ENCODE results near the gene GRM8. TPM values are rescaled to one million over a fixed set of nuclear protein-coding genes. Genes with fewer than 3 reads are reported as not detected.

The GRM8 gene
- total RNA-seq, 4 donors from 2014 or later, result 0.57 TPM; not detected in 3

- no peaks in the 10 kb centered on the region for H3K9me3 ChIP-seq
- H3K4me3 ChIP-seq, result no peak overlapping the region
- intact Hi-C loops (cut with DNase I), result no loop called here
- no peaks in the 10 kb centered on the region for H3K4me1 ChIP-seq
- no peaks in the 10 kb centered on the region for H3K27me3 ChIP-seq
- H3K36me3 ChIP-seq, result no peaks in the 10 kb centered on the region
- no peak overlapping the region for H3K27ac ChIP-seq
- WGBS, 2 donors, result 28 to 38% methylated on average over 2 of the region's 2 CpGs
- DNase-seq, result no peak
- TF ChIP-seq, protein P1, sequence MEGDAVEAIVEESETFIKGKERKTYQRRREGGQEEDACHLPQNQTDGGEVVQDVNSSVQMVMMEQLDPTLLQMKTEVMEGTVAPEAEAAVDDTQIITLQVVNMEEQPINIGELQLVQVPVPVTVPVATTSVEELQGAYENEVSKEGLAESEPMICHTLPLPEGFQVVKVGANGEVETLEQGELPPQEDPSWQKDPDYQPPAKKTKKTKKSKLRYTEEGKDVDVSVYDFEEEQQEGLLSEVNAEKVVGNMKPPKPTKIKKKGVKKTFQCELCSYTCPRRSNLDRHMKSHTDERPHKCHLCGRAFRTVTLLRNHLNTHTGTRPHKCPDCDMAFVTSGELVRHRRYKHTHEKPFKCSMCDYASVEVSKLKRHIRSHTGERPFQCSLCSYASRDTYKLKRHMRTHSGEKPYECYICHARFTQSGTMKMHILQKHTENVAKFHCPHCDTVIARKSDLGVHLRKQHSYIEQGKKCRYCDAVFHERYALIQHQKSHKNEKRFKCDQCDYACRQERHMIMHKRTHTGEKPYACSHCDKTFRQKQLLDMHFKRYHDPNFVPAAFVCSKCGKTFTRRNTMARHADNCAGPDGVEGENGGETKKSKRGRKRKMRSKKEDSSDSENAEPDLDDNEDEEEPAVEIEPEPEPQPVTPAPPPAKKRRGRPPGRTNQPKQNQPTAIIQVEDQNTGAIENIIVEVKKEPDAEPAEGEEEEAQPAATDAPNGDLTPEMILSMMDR (IDR thresholded peaks at IDR 0.05), result no peak
- TF ChIP-seq POLR2A (IDR thresholded peaks at IDR 0.05), result no peak
Measured at GRCh38 chr7:126804604-126805003, 448.1 kb downstream of the GRM8 start.

DNA sequence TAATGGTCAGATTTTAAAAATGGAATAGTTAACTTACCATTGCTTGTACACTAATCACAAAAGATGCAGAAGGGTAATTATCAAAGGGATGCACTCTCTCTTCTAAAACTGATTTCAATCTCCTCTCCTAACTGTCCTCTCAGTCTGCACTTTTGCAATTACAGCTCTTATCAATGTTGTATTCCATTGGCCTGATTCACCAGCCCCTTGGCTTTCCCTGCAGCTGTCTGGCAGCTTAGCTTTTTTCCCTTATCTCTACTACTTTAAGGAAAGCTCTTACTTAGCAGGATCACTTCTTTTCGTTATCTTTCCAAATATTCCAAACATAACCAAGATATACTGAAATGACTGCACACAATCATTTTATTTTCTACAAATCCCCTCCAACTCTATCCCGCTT lies 448.8 kb downstream of the GRM8 start:
- no peak for DNase-seq
- H3K27ac ChIP-seq, result no peak overlapping the region
- H3K36me3 ChIP-seq, result no peaks in the 10 kb centered on the region
- H3K4me3 ChIP-seq, result no peak overlapping the region
- no peaks in the 10 kb centered on the region for H3K9me3 ChIP-seq
- no peak for TF ChIP-seq POLR2A (IDR thresholded peaks at IDR 0.05)
- TF ChIP-seq, protein P1 (IDR thresholded peaks at IDR 0.05), result no peak
- no peaks in the 10 kb centered on the region for H3K27me3 ChIP-seq
- no peaks in the 10 kb centered on the region for H3K4me1 ChIP-seq
- 39 to 45% methylated on average over 2 of the region's 2 CpGs for WGBS, 2 donors
- intact Hi-C loops (cut with DNase I), result no loop called here

DNA sequence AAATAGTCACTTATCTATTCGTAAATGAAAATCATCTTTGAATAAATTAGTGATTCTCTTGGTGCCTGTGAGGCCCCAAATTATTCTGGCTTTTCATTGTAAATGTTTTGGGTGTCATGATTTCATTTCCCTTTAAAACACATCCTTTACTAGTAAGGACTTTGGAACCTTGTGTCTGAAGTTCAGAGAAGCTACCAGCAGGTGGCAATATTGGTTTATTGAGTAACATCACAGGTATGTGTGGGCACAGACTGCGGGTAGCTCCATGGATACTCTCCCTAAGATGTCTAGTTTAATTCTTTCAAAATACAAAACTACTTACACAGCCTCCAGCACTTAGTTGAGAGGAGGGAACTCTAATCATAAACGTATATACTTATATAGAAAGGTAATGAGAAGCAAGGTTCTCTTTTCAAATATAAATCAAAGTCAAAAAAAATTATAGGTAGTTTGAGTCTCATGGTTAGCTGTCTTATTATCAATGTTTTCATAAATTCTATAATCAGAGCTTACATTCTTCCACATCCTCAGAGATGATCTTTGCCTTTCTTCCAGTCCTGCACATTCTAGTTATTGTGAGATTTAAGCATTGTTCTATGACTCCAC lies 449.6 kb downstream of the GRM8 start:
- no peak overlapping the region for H3K4me3 ChIP-seq
- H3K27ac ChIP-seq, result no peak overlapping the region
- DNase-seq, result no peak
- intact Hi-C loops (cut with DNase I), result no loop called here
- no peak for TF ChIP-seq POLR2A (IDR thresholded peaks at IDR 0.05)
- TF ChIP-seq, protein P1 (IDR thresholded peaks at IDR 0.05), result peak in 5 of 6 experiments; percentile 35 to 61 (median 42)
- H3K9me3 ChIP-seq, result no peaks in the 10 kb centered on the region
- WGBS, 2 donors, result 11 to 12% methylated on average over 3 of the region's 3 CpGs
- H3K4me1 ChIP-seq, result no peaks in the 10 kb centered on the region
- no peaks in the 10 kb centered on the region for H3K27me3 ChIP-seq
- no peaks in the 10 kb centered on the region for H3K36me3 ChIP-seq

DNA sequence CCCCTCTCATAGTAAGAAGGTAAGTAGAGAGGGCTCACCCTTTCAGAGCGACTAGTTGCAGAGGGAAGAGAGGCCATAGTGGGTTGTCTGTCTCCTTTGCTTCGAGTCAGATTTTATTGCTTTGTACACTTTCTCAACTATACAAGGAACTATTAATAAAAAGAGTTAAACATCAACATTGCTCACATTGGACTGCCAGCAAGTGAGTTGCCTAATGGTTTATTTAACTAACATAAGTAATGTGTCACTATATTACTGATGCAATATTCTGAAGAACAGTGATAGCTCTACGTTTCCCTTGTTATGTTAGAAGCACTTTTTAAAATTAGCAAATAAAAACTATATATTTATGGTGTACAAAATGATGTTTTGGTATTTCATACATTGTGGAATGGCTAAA lies 451.0 kb downstream of the GRM8 start:
- H3K4me1 ChIP-seq, result no peaks in the 10 kb centered on the region
- TF ChIP-seq, protein P1 (IDR thresholded peaks at IDR 0.05), result no peak
- no peak for TF ChIP-seq POLR2A (IDR thresholded peaks at IDR 0.05)
- H3K27ac ChIP-seq, result no peak overlapping the region
- no peak overlapping the region for H3K4me3 ChIP-seq
- no peaks in the 10 kb centered on the region for H3K27me3 ChIP-seq
- H3K36me3 ChIP-seq, result no peaks in the 10 kb centered on the region
- WGBS, 2 donors, result 57 to 58% methylated on average over 3 of the region's 3 CpGs
- intact Hi-C loops (cut with DNase I), result no loop called here
- H3K9me3 ChIP-seq, result no peaks in the 10 kb centered on the region
- no peak for DNase-seq

DNA sequence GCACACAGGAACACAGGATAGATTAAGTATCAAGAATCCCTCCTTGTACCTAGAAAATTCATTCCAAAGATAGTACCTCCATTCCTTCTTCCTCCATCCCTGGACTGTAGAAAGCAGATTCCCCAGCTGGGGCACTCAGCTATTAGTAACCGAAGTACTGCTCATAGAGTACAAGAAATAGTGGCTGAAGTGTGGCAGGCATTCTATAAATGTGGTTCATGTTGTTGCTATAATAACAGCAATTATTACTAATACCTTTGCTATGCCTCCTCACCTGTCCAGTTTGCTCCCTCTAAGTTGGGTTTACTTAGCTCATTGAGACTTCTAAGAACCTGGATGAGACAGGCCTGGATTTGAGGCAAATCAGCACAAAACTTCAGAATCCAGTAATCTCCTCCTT lies 453.2 kb downstream of the GRM8 start:
- DNase-seq, result no peak
- no peaks in the 10 kb centered on the region for H3K27me3 ChIP-seq
- H3K4me1 ChIP-seq, result no peaks in the 10 kb centered on the region
- H3K9me3 ChIP-seq, result no peaks in the 10 kb centered on the region
- 92 to 100% methylated on average over 1 of the region's 1 CpG for WGBS, 2 donors
- intact Hi-C loops (cut with DNase I), result no loop called here
- no peaks in the 10 kb centered on the region for H3K36me3 ChIP-seq
- H3K27ac ChIP-seq, result no peak overlapping the region
- H3K4me3 ChIP-seq, result no peak overlapping the region
- TF ChIP-seq POLR2A (IDR thresholded peaks at IDR 0.05), result no peak
- TF ChIP-seq, protein P1 (IDR thresholded peaks at IDR 0.05), result no peak
